GM12878 (cell line): Measurements from ENCODE around the gene SKIC8.

Experiments
- CTCF ChIP-seq, 3 experiments: IDR thresholded peaks in 2 of 3; conservative IDR thresholded peaks in 1 of 3; 2 replicates each; pipeline ENCODE4 v1.5.1; 2011; ENCODE audit warnings: low read depth in 3 of 3, low read length in 3 of 3, mild to moderate bottlenecking in 3 of 3, control low read depth in 2 of 3, moderate library complexity in 2 of 3, inconsistent platforms in 1 of 3, mixed read lengths in 1 of 3; ENCODE audit not compliant: control insufficient read depth in 2 of 3, insufficient read depth in 1 of 3; ENCODE audit errors: extremely low read depth in 1 of 3
- EZH2 ChIP-seq: IDR thresholded peaks from 2 replicates; pipeline ENCODE4 v1.6.1; 2012; ENCODE audit warnings: low read depth, mild to moderate bottlenecking, control low read depth, inconsistent platforms, low read length, borderline replicate concordance; ENCODE audit not compliant: control insufficient read depth
- FOXM1 ChIP-seq: IDR thresholded peaks from 2 replicates; pipeline ENCODE4 v1.6.1; 2012; ENCODE audit warnings: low read depth, mild to moderate bottlenecking, inconsistent platforms, low read length, moderate library complexity
- IRF3 ChIP-seq: fragments of 450-650 bp; IDR thresholded peaks from 2 replicates; pipeline ENCODE4 v1.6.1; 2014; ENCODE audit warnings: mild to moderate bottlenecking
- SMC3 ChIP-seq: IDR thresholded peaks from 2 replicates; pipeline ENCODE4 v1.6.1; 2011; ENCODE audit warnings: low read length, improper control_type of control experiment, borderline replicate concordance
- SPI1 ChIP-seq: IDR thresholded peaks from 2 replicates; pipeline ENCODE4 v1.6.1; 2011; ENCODE audit warnings: low read depth, mild to moderate bottlenecking, low read length, moderate library complexity, borderline replicate concordance; ENCODE audit not compliant: insufficient read depth
- USF2 ChIP-seq: IDR thresholded peaks from 2 replicates; pipeline ENCODE4 v1.6.1; 2011; ENCODE audit warnings: low read depth, low read length, improper control_type of control experiment, borderline replicate concordance
- ZBTB11 ChIP-seq: fragments of 450-650 bp; formaldehyde crosslinking; IDR thresholded peaks from 2 replicates; pipeline ENCODE4 v1.5.0; 2022; ENCODE audit warnings: mild to moderate bottlenecking, missing genetic modification characterization

GRCh38 chr15:78292219-78292618 lies 7.2 kb downstream of the SKIC8 start:
- TF ChIP-seq CTCF (IDR thresholded peaks at IDR 0.05 in 2 of 3, conservative IDR thresholded peaks at IDR 0.05 in 1 of 3; ENCODE audit: control insufficient read depth in 2 of 3, extremely low read depth in 1 of 3, insufficient read depth in 1 of 3, low read depth in 3 of 3, low read length in 3 of 3), result no peak
- no peak for TF ChIP-seq FOXM1
- no peak for TF ChIP-seq SPI1
- TF ChIP-seq USF2, result no peak
- TF ChIP-seq ZBTB11, result no peak
- TF ChIP-seq IRF3, result no peak
- no peak for TF ChIP-seq SMC3
- no peak for TF ChIP-seq EZH2
